Measurements from ENCODE around the gene EPB41L4A.

Gene EPB41L4A

DNA sequence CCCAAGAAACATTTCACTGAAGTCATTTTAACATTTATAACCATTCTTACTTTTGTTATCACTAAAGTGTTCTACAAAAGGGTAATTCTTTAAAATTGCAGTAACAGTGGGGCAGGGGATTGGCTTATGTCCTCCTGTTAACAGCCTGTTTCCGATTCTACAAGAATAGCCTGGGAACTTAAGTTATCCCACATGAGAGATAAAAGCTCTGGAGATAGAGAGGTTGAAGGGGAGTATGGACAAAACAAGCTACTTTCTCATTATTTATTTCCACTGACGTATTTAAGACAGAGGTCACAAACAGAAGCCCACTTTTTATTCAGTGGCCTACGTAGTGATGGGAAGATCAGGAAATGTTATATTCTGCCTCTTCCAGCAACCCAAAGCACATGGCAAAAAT lies 98.7 kb downstream of the EPB41L4A start:
- no peak for DNase-seq (ENCODE audit: low read depth in 1 of 2, low spot score in 1 of 2)
- no peak for TF ChIP-seq SPI1 (IDR thresholded peaks at IDR 0.05; ENCODE audit: borderline replicate concordance, low read depth)
- no peak for TF ChIP-seq POLR2AphosphoS5 (IDR thresholded peaks at IDR 0.05; ENCODE audit: low read depth)
- TF ChIP-seq CTCF (IDR thresholded peaks at IDR 0.05; ENCODE audit: insufficient read depth, low read length): no peak
- TF ChIP-seq REST (IDR thresholded peaks at IDR 0.05; ENCODE audit: insufficient replicate concordance, low read depth): no peak
- TF ChIP-seq GABPA (IDR thresholded peaks at IDR 0.05; ENCODE audit: low read depth): no peak
- Histone ChIP-seq H3K27me3 (ENCODE audit: insufficient read depth, poor library complexity, severe bottlenecking) (no peaks in the 10 kb centered on the region), H3K27ac (replicated peaks) (no peak overlapping the region), H3K4me3 (replicated peaks; ENCODE audit: insufficient read depth, low read length) (no peak overlapping the region)

DNA sequence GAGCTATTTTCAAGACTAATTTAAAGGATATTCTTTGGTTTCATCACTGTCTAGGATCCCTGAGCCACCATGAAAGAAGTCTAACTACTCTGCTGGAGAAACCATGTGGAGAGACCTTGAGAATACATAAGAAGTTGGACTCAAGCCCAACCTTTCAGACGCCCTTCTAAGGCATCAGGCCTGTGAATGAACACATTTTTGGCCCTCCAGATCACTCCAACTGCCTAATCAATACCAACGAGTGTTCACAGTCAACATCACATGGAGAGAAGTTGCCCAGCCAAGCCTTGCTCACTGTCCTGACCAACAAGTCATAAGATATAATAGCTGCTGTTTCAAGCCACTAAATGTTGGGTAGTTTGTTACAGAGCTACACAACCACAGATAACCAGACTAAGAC lies 100.7 kb downstream of the EPB41L4A start:
- Histone ChIP-seq H3K27ac (replicated peaks) (no peak overlapping the region), H3K27me3 (ENCODE audit: insufficient read depth, poor library complexity, severe bottlenecking) (no peaks in the 10 kb centered on the region), H3K4me3 (replicated peaks; ENCODE audit: insufficient read depth, low read length) (no peak overlapping the region)
- DNase-seq (ENCODE audit: low read depth in 1 of 2, low spot score in 1 of 2): no peak
- TF ChIP-seq POLR2AphosphoS5 (IDR thresholded peaks at IDR 0.05; ENCODE audit: low read depth) (no peak), GABPA (IDR thresholded peaks at IDR 0.05; ENCODE audit: low read depth) (no peak), REST (IDR thresholded peaks at IDR 0.05; ENCODE audit: insufficient replicate concordance, low read depth) (no peak), CTCF (IDR thresholded peaks at IDR 0.05; ENCODE audit: insufficient read depth, low read length) (no peak)

DNA sequence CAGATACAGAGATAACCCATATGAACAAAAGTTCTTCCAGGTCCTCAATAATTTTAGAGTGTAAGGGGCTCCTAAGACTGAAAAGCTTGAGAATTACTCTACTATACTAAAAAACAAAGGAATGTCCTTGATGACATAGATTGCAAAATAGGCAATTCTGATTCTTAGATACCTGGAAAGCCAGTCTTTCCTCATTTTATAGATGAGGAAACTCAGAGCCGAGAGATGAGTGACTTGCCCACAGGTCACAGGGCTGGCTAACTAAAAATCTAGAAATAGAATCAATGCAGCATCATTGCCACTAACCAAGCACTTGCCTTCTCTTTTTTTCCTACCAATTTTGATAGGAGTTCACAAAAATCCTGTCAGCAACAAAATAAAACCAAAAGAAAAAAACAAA lies 101.2 kb downstream of the EPB41L4A start:
- H3K27me3 ChIP-seq (ENCODE audit: insufficient read depth, poor library complexity, severe bottlenecking): no peaks in the 10 kb centered on the region
- DNase-seq (ENCODE audit: low read depth in 1 of 2, low spot score in 1 of 2): no peak
- H3K27ac ChIP-seq (replicated peaks): no peak overlapping the region
- H3K4me3 ChIP-seq (replicated peaks; ENCODE audit: insufficient read depth, low read length): no peak overlapping the region
- TF ChIP-seq SPI1 (IDR thresholded peaks at IDR 0.05; ENCODE audit: borderline replicate concordance, low read depth) (no peak), REST (IDR thresholded peaks at IDR 0.05; ENCODE audit: insufficient replicate concordance, low read depth) (no peak), CTCF (IDR thresholded peaks at IDR 0.05; ENCODE audit: insufficient read depth, low read length) (no peak), GABPA (IDR thresholded peaks at IDR 0.05; ENCODE audit: low read depth) (no peak), POLR2AphosphoS5 (IDR thresholded peaks at IDR 0.05; ENCODE audit: low read depth) (no peak)

All from HL-60 (cell line).